Muscle layer of colon (tissue), 2 donors: ENCODE measurements around the gene SIX3.

Experiments
- H3K27ac ChIP-seq: one replicate; pipeline ENCODE4 v1.7.0; 2013; ENCODE audit warnings: low read depth, mild to moderate bottlenecking, low read length, moderate library complexity
- H3K27me3 ChIP-seq, 2 donors: one replicate each; pipeline ENCODE4 v1.7.0; 2013; ENCODE audit warnings: low read length in 2 of 2, mild to moderate bottlenecking in 2 of 2; ENCODE audit not compliant: insufficient read depth in 2 of 2, control insufficient read depth in 1 of 2
- H3K36me3 ChIP-seq: one replicate; pipeline ENCODE4 v1.7.0; 2013; ENCODE audit warnings: mild to moderate bottlenecking, low read length; ENCODE audit not compliant: insufficient read depth
- H3K4me1 ChIP-seq: one replicate; pipeline ENCODE4 v1.7.0; 2013; ENCODE audit warnings: mild to moderate bottlenecking, low read length; ENCODE audit not compliant: insufficient read depth
- H3K4me3 ChIP-seq, 2 donors: one replicate each; pipeline ENCODE4 v1.7.0; 2013; ENCODE audit warnings: low read length in 2 of 2, low read depth in 1 of 2, mild to moderate bottlenecking in 1 of 2, moderate library complexity in 1 of 2
- H3K9ac ChIP-seq: one replicate; pipeline ENCODE4 v1.7.0; 2013; ENCODE audit warnings: low read length
- H3K9me3 ChIP-seq: one replicate; pipeline ENCODE4 v1.7.0; 2013; ENCODE audit warnings: mild to moderate bottlenecking, low read length
- donor health status: abdominal sarcoma.
- donor health status: Adenocarcinoma of cecum.

The SIX3 gene

GRCh38 chr2:44938287-44939105 is 3.0 kb upstream of the SIX3 start:
- no peaks in the 10 kb centered on the region for H3K9me3 ChIP-seq
- H3K4me1 ChIP-seq, result peaks cover 9% of the 10 kb centered on the region
- H3K36me3 ChIP-seq, result no peaks in the 10 kb centered on the region
- no peak overlapping the region for H3K27ac ChIP-seq
- H3K9ac ChIP-seq, result no peak overlapping the region
- H3K4me3 ChIP-seq, result peak overlapping the region in 1 of 2 donors; percentile 21
- peaks cover 60 to 98% of the 10 kb centered on the region in 2 donors for H3K27me3 ChIP-seq

- no peak overlapping the region for H3K4me3 ChIP-seq
- peaks cover 9% of the 10 kb centered on the region for H3K4me1 ChIP-seq
- no peaks in the 10 kb centered on the region for H3K36me3 ChIP-seq
- H3K27ac ChIP-seq, result no peak overlapping the region
- H3K9ac ChIP-seq, result no peak overlapping the region
- H3K9me3 ChIP-seq, result no peaks in the 10 kb centered on the region
- H3K27me3 ChIP-seq, result peaks cover 58 to 98% of the 10 kb centered on the region in 2 donors
These were observed 2.1 kb upstream of the SIX3 start for GRCh38 chr2:44939106-44940048.

GRCh38 chr2:44940049-44940494 is 1.4 kb upstream of the SIX3 start:
- H3K4me1 ChIP-seq, result peaks cover 9% of the 10 kb centered on the region
- H3K36me3 ChIP-seq, result no peaks in the 10 kb centered on the region
- no peaks in the 10 kb centered on the region for H3K9me3 ChIP-seq
- H3K27ac ChIP-seq, result no peak overlapping the region
- H3K27me3 ChIP-seq, result peaks cover 62 to 98% of the 10 kb centered on the region in 2 donors
- H3K4me3 ChIP-seq, result no peak overlapping the region
- H3K9ac ChIP-seq, result no peak overlapping the region

GRCh38 chr2:44940732-44941464 is 604 bp upstream of the SIX3 start:
- Histone ChIP-seq H3K4me3 (no peak overlapping the region), H3K9me3 (no peaks in the 10 kb centered on the region), H3K4me1 (peaks cover 9% of the 10 kb centered on the region), H3K9ac (no peak overlapping the region), H3K27ac (no peak overlapping the region), H3K36me3 (no peaks in the 10 kb centered on the region), H3K27me3 (peaks cover 70 to 97% of the 10 kb centered on the region in 2 donors)

GRCh38 chr2:44942304-44943030 is 965 bp downstream of the SIX3 start:
- no peak overlapping the region for H3K27ac ChIP-seq
- H3K9ac ChIP-seq, result no peak overlapping the region
- no peak overlapping the region for H3K4me3 ChIP-seq
- H3K9me3 ChIP-seq, result no peaks in the 10 kb centered on the region
- peaks cover 61 to 95% of the 10 kb centered on the region in 2 donors for H3K27me3 ChIP-seq
- H3K4me1 ChIP-seq, result peaks cover 9% of the 10 kb centered on the region
- H3K36me3 ChIP-seq, result no peaks in the 10 kb centered on the region

- H3K36me3 ChIP-seq, result no peaks in the 10 kb centered on the region
- H3K9ac ChIP-seq, result no peak overlapping the region
- H3K4me3 ChIP-seq, result no peak overlapping the region
- no peak overlapping the region for H3K27ac ChIP-seq
- H3K4me1 ChIP-seq, result peaks cover 9% of the 10 kb centered on the region
- peaks cover 68 to 90% of the 10 kb centered on the region in 2 donors for H3K27me3 ChIP-seq
- H3K9me3 ChIP-seq, result no peaks in the 10 kb centered on the region
These were observed 1.7 kb downstream of the SIX3 start for GRCh38 chr2:44943031-44943692.

GRCh38 chr2:44943693-44944101 is 2.2 kb downstream of the SIX3 start:
- H3K27ac ChIP-seq, result no peak overlapping the region
- no peak overlapping the region for H3K4me3 ChIP-seq
- peaks cover 67 to 90% of the 10 kb centered on the region in 2 donors for H3K27me3 ChIP-seq
- H3K36me3 ChIP-seq, result no peaks in the 10 kb centered on the region
- no peaks in the 10 kb centered on the region for H3K9me3 ChIP-seq
- H3K4me1 ChIP-seq, result peaks cover 9% of the 10 kb centered on the region
- no peak overlapping the region for H3K9ac ChIP-seq

GRCh38 chr2:44944102-44944951 is 2.8 kb downstream of the SIX3 start:
- no peak overlapping the region for H3K4me3 ChIP-seq
- H3K9ac ChIP-seq, result no peak overlapping the region
- peaks cover 65 to 90% of the 10 kb centered on the region in 2 donors for H3K27me3 ChIP-seq
- H3K36me3 ChIP-seq, result no peaks in the 10 kb centered on the region
- H3K27ac ChIP-seq, result no peak overlapping the region
- peaks cover 9% of the 10 kb centered on the region for H3K4me1 ChIP-seq
- H3K9me3 ChIP-seq, result no peaks in the 10 kb centered on the region

- Histone ChIP-seq H3K27me3 (peaks cover 59 to 90% of the 10 kb centered on the region in 2 donors), H3K4me3 (no peak overlapping the region), H3K36me3 (no peaks in the 10 kb centered on the region), H3K9me3 (no peaks in the 10 kb centered on the region), H3K4me1 (peaks cover 9% of the 10 kb centered on the region), H3K9ac (no peak overlapping the region), H3K27ac (no peak overlapping the region)
These were observed 3.6 kb downstream of the SIX3 start for GRCh38 chr2:44944952-44945612.
